ENCODE measurements around the gene CACNA2D2. TPM values are rescaled to one million over a fixed set of nuclear protein-coding genes. Genes with fewer than 3 reads are reported as not detected.

The CACNA2D2 gene
- total RNA-seq, 1 experiment from 2014 or later, result 27.7 TPM

DNA sequence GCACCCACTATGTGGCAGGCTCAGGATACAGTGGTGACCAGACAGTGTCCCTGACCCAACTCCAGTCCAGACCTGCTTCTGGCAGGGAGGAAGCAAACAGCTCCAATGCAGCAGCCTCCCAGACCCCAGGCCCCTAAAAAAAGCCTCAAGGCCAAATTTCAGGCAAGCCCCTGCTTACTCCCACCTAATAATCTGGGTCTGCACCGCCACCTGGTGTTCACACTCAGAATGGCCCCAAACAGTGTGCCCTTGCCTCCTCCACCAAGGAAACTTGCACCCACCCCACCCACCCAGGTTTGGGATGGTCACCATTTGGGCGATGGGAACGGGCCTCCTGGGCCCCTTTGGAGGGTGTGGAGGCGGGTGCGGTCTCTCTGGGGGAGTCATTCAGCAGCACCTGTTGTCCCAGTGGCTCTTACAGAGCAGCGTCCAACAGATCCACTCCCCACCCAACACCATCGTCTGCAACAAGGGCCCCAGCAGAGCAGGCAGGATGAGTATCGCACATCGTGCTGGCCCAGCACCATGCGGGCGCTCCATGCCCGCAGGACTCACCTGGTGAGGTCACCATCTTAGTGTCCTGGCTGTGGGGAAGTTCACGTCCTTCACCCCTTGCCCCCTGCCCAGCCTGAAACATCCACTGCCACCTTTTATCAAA lies 46.8 kb upstream of the CACNA2D2 start:
- H3K9me3 ChIP-seq (ENCODE audit: control insufficient read depth, low read depth, low read length), result no peaks in the 10 kb centered on the region
- H3K36me3 Mint-ChIP-seq (ENCODE audit: insufficient read depth in 1 of 3, low read depth in 3 of 3), result no peaks in the 10 kb centered on the region
- no peak overlapping the region for H3K23ac ChIP-seq (ENCODE audit: insufficient read length, low read depth, low read length)
- no peak overlapping the region for H3K18ac ChIP-seq (ENCODE audit: insufficient read length, low read depth, low read length)
- H2BK12ac ChIP-seq (ENCODE audit: insufficient read length, low read depth, low read length), result no peak overlapping the region
- no peak overlapping the region for H3K14ac ChIP-seq (ENCODE audit: insufficient read depth, low read length)
- no peaks in the 10 kb centered on the region for H3K23me2 ChIP-seq (ENCODE audit: insufficient read length, low read depth, low read length, poor library complexity, severe bottlenecking)
- peaks cover 11% of the 10 kb centered on the region for H3K27me3 Mint-ChIP-seq (ENCODE audit: low read depth)
- H2BK15ac ChIP-seq (ENCODE audit: low read depth, low read length), result no peak overlapping the region
- no peaks in the 10 kb centered on the region for H3K4me1 ChIP-seq (ENCODE audit: insufficient read depth, low read length)
- no peak overlapping the region for H3K4ac ChIP-seq (ENCODE audit: low read depth, low read length)
- no peak overlapping the region for H2BK120ac ChIP-seq (ENCODE audit: low read depth, low read length, poor library complexity, severe bottlenecking)
- H3K4me3 Mint-ChIP-seq, result no peak overlapping the region
- no peak overlapping the region for H3T11ph ChIP-seq (ENCODE audit: low read length)
- TF ChIP-seq, protein P1, sequence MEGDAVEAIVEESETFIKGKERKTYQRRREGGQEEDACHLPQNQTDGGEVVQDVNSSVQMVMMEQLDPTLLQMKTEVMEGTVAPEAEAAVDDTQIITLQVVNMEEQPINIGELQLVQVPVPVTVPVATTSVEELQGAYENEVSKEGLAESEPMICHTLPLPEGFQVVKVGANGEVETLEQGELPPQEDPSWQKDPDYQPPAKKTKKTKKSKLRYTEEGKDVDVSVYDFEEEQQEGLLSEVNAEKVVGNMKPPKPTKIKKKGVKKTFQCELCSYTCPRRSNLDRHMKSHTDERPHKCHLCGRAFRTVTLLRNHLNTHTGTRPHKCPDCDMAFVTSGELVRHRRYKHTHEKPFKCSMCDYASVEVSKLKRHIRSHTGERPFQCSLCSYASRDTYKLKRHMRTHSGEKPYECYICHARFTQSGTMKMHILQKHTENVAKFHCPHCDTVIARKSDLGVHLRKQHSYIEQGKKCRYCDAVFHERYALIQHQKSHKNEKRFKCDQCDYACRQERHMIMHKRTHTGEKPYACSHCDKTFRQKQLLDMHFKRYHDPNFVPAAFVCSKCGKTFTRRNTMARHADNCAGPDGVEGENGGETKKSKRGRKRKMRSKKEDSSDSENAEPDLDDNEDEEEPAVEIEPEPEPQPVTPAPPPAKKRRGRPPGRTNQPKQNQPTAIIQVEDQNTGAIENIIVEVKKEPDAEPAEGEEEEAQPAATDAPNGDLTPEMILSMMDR (conservative IDR thresholded peaks at IDR 0.05), result peak; percentile 91
- H3K4me1 Mint-ChIP-seq, result peaks cover 22 to 25% of the 10 kb centered on the region in 2 experiments
- no peak overlapping the region for H4K5ac ChIP-seq (ENCODE audit: insufficient read length, low read depth, low read length)
- H2AFZ ChIP-seq (ENCODE audit: low read length), result no peak overlapping the region
- no peaks in the 10 kb centered on the region for H3K79me2 ChIP-seq (ENCODE audit: insufficient read depth, low read length)
- DNase-seq, result peak; percentile 81
- H3K27ac ChIP-seq (ENCODE audit: insufficient read length, low read depth, low read length), result no peak overlapping the region
- no peak overlapping the region for H2AK5ac ChIP-seq (ENCODE audit: insufficient read length, low read length)
- no peak overlapping the region for H3K9ac ChIP-seq (ENCODE audit: extremely low read depth, insufficient read length, low read length)
- H3K27ac Mint-ChIP-seq, result peak overlapping the region in 2 of 3 experiments; percentile 76 to 83; a peak in 2 of 7 replicates
- no peak overlapping the region for H2BK5ac ChIP-seq (ENCODE audit: insufficient read length, low read length)
- no peaks in the 10 kb centered on the region for H4K20me1 ChIP-seq (ENCODE audit: control insufficient read depth, insufficient read depth, insufficient read length)
- WGBS (ENCODE audit: extremely low coverage, insufficient read length, low lambda C conversion rate), result no CpG with 5 or more reads among the region's 13 CpGs
- no peak overlapping the region for H4K91ac ChIP-seq (ENCODE audit: insufficient read length, low read depth, low read length)
- no peak overlapping the region for H2BK20ac ChIP-seq (ENCODE audit: low read depth, low read length, poor library complexity, severe bottlenecking)
- no peaks in the 10 kb centered on the region for H3K9me3 Mint-ChIP-seq
- no peak overlapping the region for H3K56ac ChIP-seq (ENCODE audit: insufficient read length, low read depth, low read length)
- H3K79me1 ChIP-seq (ENCODE audit: insufficient read depth, low read depth, low read length, poor library complexity, severe bottlenecking), result no peaks in the 10 kb centered on the region
- no peak overlapping the region for H4K8ac ChIP-seq (replicated peaks; ENCODE audit: insufficient read length, low read depth, low read length)
- no peaks in the 10 kb centered on the region for H3K27me3 ChIP-seq (ENCODE audit: insufficient read depth, low read length)
- H3K4me2 ChIP-seq (ENCODE audit: insufficient read depth, insufficient read length, low read length), result no peak overlapping the region
